ENCODE data around the gene ST6GALNAC5.

Gene ST6GALNAC5

GRCh38 chr1:76951153-76951552 lies 83.9 kb downstream of the ST6GALNAC5 start:
- no peaks in the 10 kb centered on the region for H3K36me3 Mint-ChIP-seq (ENCODE audit: low read depth)
- TF ChIP-seq CTCF (IDR thresholded peaks at IDR 0.05; ENCODE audit: unreplicated experiment in 3 of 3) = no peak
- no peaks in the 10 kb centered on the region for H3K27me3 Mint-ChIP-seq (ENCODE audit: low read depth)
- no peaks in the 10 kb centered on the region for H3K9me3 Mint-ChIP-seq
- H3K27ac Mint-ChIP-seq = peak overlapping the region in 1 of 3 experiments; percentile 23
- H3K4me1 Mint-ChIP-seq = peaks cover 7% of the 10 kb centered on the region
- no peak overlapping the region for H3K4me3 Mint-ChIP-seq

- no peak overlapping the region for H3K27ac Mint-ChIP-seq
- H3K9me3 Mint-ChIP-seq = no peaks in the 10 kb centered on the region
These were observed 88.4 kb downstream of the ST6GALNAC5 start for GRCh38 chr1:76955652-76956051.

GRCh38 chr1:76957961-76958360 lies 90.7 kb downstream of the ST6GALNAC5 start:
- no peaks in the 10 kb centered on the region for H3K36me3 Mint-ChIP-seq (ENCODE audit: low read depth)
- H3K9me3 Mint-ChIP-seq = peaks cover 2% of the 10 kb centered on the region
- peaks cover 30% of the 10 kb centered on the region for H3K4me1 Mint-ChIP-seq
- H3K27ac Mint-ChIP-seq = no peak overlapping the region
- H3K4me3 Mint-ChIP-seq = no peak overlapping the region
- H3K27me3 Mint-ChIP-seq (ENCODE audit: low read depth) = no peaks in the 10 kb centered on the region
- TF ChIP-seq CTCF (IDR thresholded peaks at IDR 0.05; ENCODE audit: unreplicated experiment in 3 of 3) = no peak

More at GRCh38 chr1:76955652-76956051, 88.4 kb downstream of the ST6GALNAC5 start:
- TF ChIP-seq CTCF (IDR thresholded peaks at IDR 0.05; ENCODE audit: unreplicated experiment in 3 of 3) = no peak
- H3K36me3 Mint-ChIP-seq (ENCODE audit: low read depth) = no peaks in the 10 kb centered on the region
- H3K4me1 Mint-ChIP-seq = peaks cover 12% of the 10 kb centered on the region
- no peak overlapping the region for H3K4me3 Mint-ChIP-seq
- H3K27me3 Mint-ChIP-seq (ENCODE audit: low read depth) = no peaks in the 10 kb centered on the region

- Mint-ChIP-seq H3K4me1 (peaks cover 34% of the 10 kb centered on the region), H3K36me3 (ENCODE audit: low read depth) (no peaks in the 10 kb centered on the region), H3K27me3 (ENCODE audit: low read depth) (no peaks in the 10 kb centered on the region), H3K9me3 (peaks cover 8% of the 10 kb centered on the region), H3K27ac (no peak overlapping the region), H3K4me3 (no peak overlapping the region)
- TF ChIP-seq CTCF (IDR thresholded peaks at IDR 0.05; ENCODE audit: unreplicated experiment in 3 of 3) = no peak
These were observed 91.5 kb downstream of the ST6GALNAC5 start for GRCh38 chr1:76958828-76959227.

- no peaks in the 10 kb centered on the region for H3K36me3 Mint-ChIP-seq (ENCODE audit: low read depth)
- H3K9me3 Mint-ChIP-seq = peaks cover 8% of the 10 kb centered on the region
- H3K4me3 Mint-ChIP-seq = no peak overlapping the region
- no peak overlapping the region for H3K27ac Mint-ChIP-seq
- no peak for TF ChIP-seq CTCF (IDR thresholded peaks at IDR 0.05; ENCODE audit: unreplicated experiment in 3 of 3)
- H3K27me3 Mint-ChIP-seq (ENCODE audit: low read depth) = no peaks in the 10 kb centered on the region
- peaks cover 34% of the 10 kb centered on the region for H3K4me1 Mint-ChIP-seq
These were observed 92.3 kb downstream of the ST6GALNAC5 start for GRCh38 chr1:76959556-76959955.

GRCh38 chr1:76961181-76961819 lies 94.0 kb downstream of the ST6GALNAC5 start:
- peak overlapping the region in 1 of 3 experiments; percentile 29 for H3K4me3 Mint-ChIP-seq
- H3K27ac Mint-ChIP-seq = peak overlapping the region; percentile 32 to 65 (median 49)
- H3K9me3 Mint-ChIP-seq = peaks cover 19% of the 10 kb centered on the region
- H3K4me1 Mint-ChIP-seq = peaks cover 26% of the 10 kb centered on the region
- TF ChIP-seq CTCF (IDR thresholded peaks at IDR 0.05; ENCODE audit: unreplicated experiment in 3 of 3) = no peak
- peaks cover 5% of the 10 kb centered on the region for H3K36me3 Mint-ChIP-seq (ENCODE audit: low read depth)
- no peaks in the 10 kb centered on the region for H3K27me3 Mint-ChIP-seq (ENCODE audit: low read depth)
